Mononuclear cell (primary cell): Measurements from ENCODE around the gene TRAPPC12. TPM values are rescaled to one million over a fixed set of nuclear protein-coding genes. Genes with fewer than 3 reads are reported as not detected.

ENCODE experiments used
- H3K27me3 ChIP-seq: 2 replicates; pipeline ENCODE4 v1.6.0; 2011; ENCODE audit warnings: low read length, control low read depth; ENCODE audit not compliant: insufficient read depth
- H3K4me1 ChIP-seq: 2 replicates; pipeline ENCODE4 v1.5.1; 2011; ENCODE audit warnings: mild to moderate bottlenecking, low read length, control low read depth; ENCODE audit not compliant: insufficient read depth
- H3K4me3 ChIP-seq: 2 replicates; pipeline ENCODE4 v1.5.1; 2011; ENCODE audit warnings: mild to moderate bottlenecking, low read length, moderate library complexity
- H3K9me3 ChIP-seq: 2 replicates; pipeline ENCODE4 v1.5.1; 2011; ENCODE audit warnings: low read depth, mild to moderate bottlenecking, control low read depth, low read length
- total RNA-seq: library from RNA; depleted of rRNA; stranded (reverse); fragments of >200 nt; gene quantifications from one replicate; pipeline ENCODE4 v1.2.3, GENCODE V29; 2012

TRAPPC12 gene
- total RNA-seq, 1 donor, result 18.3 TPM

DNA sequence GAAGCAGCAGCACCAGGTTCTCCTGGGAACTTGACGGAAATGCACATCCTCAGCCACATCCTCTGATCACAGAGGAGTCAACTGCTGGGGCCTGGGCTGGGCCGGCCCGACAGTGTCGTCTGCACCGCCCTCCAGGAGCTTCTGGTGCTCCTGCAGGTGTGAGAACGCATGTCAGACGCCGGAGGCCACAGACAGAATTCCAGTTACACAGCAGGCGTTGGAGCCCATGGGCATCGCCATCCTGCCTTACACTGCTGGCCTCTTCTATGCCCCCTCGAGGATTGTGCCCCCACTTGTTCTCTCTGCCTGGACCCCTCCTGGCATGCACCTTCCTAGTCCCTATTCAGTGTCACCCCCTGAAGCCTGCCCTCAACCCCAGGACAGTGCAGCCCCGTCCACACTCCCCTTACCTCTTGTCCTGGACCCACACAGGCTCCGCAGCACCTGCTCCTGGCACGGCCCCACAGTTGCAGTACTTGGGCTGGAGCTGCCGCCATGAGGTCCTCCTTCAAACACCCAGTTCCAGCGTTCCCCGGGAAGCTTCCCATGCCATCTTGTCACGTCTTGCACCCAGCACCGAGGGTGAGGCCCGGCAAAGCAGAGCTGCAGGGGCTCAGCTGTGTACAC is 102.4 kb downstream of the TRAPPC12 start:
- Histone ChIP-seq H3K4me3 (no peak overlapping the region), H3K9me3 (no peaks in the 10 kb centered on the region), H3K27me3 (no peaks in the 10 kb centered on the region), H3K4me1 (no peaks in the 10 kb centered on the region)

DNA sequence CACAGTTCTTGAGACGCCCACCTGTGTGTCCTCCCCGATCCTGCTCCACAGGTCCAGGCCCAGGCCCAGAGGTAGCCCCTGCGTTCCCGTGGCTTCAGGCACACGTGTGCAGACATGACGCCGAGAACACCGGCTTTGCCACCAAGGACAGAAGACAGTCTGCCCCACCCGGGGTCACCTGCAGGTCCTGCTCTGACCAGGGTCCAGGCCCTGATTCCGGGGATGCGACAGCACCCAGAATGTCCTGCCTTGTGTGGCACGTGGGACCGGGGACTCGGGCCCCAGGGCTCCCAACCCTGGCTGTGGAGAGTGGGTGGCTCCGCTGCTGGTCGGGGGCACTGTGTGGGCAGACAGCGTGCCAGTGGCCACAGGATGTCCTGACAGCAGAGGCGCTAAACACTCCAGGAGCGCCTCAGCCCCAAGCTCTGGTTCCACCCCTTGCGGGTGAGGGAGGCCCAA is 102.9 kb downstream of the TRAPPC12 start:
- H3K9me3 ChIP-seq, result no peaks in the 10 kb centered on the region
- no peaks in the 10 kb centered on the region for H3K27me3 ChIP-seq
- H3K4me3 ChIP-seq, result no peak overlapping the region
- no peaks in the 10 kb centered on the region for H3K4me1 ChIP-seq

DNA sequence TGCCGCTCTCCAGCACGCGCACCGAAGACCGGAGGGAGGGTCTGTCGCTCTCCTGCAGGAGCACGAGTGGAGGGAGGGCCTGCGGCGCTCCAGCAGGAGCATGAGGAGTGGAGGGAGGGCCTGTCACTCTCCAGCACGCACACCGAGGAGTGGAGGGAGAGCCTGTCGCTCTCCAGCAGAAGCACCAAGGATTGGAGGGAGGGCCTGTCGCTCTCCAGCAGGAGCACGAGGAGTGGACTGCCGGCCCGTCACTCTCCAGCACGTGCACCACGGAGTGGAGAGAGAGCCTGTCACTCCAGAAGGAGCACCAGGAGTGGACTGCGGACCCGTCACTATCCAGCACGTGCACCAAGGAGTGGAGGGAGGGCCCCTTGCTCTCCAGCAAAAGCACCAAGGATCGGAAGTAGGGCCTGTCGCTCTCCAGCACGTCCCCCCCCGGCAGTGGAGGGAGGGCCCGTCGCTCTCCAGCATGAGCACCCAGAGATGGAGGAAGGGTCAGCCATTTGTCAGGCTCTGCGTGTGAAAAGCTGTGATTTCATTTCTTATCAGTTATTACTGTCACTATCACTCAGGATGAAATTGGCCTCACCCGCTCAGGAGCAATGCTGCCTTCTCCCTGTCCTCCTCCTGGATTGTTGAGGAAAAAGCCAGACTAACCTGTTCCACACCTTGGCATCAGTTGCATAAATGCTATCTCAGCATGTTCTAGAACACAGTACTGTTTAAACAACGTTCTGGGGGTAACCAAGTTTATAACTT is 103.9 kb downstream of the TRAPPC12 start:
- H3K9me3 ChIP-seq, result no peaks in the 10 kb centered on the region
- no peaks in the 10 kb centered on the region for H3K27me3 ChIP-seq
- no peak overlapping the region for H3K4me3 ChIP-seq
- H3K4me1 ChIP-seq, result no peaks in the 10 kb centered on the region

DNA sequence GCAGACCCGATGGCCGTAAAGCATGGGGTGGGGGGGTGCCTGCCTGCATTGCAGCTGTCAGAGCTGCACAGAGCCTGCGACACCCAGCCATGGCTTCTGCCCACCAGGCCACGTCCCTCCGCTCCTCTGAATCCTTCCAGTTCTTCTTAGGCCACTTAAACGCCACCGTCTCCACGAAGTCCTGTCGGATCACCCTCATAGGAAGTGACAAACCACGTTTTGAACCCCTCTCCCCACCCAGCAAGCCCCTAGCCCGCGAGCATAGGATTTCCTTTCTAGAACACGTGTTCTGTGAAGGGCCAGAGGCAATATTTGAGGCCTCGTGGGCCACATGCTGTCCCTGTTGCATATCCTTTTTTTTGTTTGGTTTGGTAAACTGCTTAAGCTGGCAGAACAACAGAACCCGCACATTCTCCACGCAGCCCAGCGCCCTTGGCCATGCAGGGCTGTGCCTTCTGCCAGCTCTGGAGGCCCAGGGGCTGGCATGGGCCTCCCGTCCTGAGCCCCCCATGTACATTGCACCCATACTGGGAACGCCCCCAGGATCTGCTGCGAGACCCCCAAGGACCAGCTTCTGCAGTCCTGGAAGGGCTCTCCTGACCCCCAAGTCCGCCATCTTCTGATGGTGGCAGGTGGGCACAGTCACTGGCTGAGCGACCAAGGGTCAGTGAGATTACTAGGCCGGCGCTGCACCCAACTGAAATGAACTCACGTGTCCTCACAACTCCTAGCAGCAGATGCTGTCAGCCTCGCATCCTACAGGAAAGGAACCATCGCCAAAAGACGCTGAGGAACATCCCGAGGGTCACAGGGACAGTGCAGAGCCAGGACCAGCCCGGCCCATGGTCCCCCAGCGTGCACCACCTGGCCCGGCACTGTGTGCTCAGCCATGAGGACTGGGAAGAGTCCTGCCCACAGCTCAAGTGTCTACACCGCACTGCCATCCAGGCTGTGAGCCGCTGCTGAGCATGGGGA is 104.8 kb downstream of the TRAPPC12 start:
- H3K4me1 ChIP-seq, result no peaks in the 10 kb centered on the region
- no peaks in the 10 kb centered on the region for H3K9me3 ChIP-seq
- H3K4me3 ChIP-seq, result no peak overlapping the region
- H3K27me3 ChIP-seq, result no peaks in the 10 kb centered on the region

DNA sequence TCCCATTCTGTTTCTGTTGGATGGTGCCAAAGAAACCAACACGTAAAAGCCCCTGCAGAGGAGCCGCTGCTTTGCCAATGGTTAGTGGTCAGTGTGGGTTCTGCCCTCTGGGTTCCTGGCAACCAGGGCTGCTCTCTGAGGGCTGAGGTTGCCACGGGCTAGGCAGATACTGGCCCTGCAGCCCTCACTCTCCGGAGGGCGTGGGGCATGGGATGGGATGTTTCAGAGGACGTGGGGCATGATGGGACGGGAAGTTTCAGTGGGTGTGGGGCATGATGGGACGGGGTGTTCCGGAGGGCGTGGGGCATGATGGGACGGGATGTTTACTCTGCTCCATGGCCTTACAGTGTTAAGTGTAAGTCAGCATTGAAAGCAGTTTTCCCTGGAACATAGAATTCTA is 105.7 kb downstream of the TRAPPC12 start:
- no peaks in the 10 kb centered on the region for H3K4me1 ChIP-seq
- no peak overlapping the region for H3K4me3 ChIP-seq
- no peaks in the 10 kb centered on the region for H3K9me3 ChIP-seq
- H3K27me3 ChIP-seq, result no peaks in the 10 kb centered on the region

DNA sequence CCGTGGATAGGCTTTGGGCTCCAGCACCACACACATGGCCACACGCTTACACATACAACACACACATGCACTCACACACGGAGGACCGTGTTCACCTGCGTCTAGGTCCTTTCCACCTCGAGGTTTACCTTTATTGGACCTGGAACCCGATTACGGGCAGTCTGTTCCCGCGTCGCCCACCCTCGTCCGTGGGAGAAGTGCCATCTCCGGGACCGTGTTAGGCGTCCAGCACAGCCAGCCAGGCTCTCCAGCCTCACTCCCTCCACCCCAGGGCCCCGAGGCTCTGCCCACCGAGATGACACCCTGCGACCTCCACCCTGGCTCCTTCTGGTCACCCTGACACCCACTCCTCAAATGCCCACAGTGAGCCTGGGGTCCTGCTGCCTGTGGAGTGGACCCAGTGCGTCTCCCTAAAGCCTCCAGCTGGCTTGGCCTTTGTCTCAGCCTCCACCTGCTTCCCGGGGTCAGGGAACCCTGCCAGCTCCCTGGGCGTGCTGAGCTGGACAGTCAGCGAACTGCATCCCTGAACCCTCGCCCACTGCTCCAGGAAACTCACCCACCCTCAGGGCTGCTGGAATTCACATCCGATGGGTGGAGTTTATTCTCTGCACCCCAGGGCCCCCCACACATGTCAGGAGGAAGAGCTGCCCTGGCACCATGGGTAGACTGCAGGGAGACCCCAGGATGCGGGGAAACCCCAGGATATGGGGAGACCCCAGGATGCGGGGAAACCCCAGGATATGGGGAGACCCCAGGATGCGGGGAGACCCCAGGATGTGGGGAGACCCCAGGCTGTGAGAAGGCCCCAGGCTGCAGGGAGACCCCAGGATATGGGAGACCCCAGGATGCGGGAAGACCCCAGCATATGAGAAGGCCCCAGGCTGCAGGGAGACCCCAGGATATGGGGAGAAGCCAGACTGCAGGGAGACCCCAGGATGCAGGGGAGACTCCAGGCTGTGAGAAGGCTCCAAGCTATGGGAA is 106.8 kb downstream of the TRAPPC12 start:
- no peaks in the 10 kb centered on the region for H3K27me3 ChIP-seq
- H3K4me3 ChIP-seq, result no peak overlapping the region
- H3K4me1 ChIP-seq, result no peaks in the 10 kb centered on the region
- no peaks in the 10 kb centered on the region for H3K9me3 ChIP-seq

DNA sequence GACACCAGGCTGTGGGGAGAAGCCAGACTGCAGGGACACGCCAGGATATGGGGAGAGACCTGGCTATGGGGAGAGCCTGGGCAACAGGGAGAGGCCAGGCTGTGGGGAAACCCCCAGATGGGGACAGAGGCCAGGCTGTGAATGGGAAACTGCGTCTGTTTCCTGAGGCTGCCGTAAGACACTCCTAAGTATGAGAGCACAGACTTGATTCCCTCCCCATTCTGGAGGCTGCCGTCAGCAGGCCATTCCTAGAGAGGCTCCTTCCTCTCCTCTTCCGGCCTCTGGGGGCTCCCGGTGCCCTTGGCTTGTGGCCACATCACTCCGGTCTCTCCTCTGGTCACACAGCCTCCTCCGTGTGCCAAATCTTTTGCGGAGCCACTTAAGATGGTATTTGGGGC is 107.5 kb downstream of the TRAPPC12 start:
- no peaks in the 10 kb centered on the region for H3K9me3 ChIP-seq
- H3K4me1 ChIP-seq, result no peaks in the 10 kb centered on the region
- H3K4me3 ChIP-seq, result no peak overlapping the region
- no peaks in the 10 kb centered on the region for H3K27me3 ChIP-seq

DNA sequence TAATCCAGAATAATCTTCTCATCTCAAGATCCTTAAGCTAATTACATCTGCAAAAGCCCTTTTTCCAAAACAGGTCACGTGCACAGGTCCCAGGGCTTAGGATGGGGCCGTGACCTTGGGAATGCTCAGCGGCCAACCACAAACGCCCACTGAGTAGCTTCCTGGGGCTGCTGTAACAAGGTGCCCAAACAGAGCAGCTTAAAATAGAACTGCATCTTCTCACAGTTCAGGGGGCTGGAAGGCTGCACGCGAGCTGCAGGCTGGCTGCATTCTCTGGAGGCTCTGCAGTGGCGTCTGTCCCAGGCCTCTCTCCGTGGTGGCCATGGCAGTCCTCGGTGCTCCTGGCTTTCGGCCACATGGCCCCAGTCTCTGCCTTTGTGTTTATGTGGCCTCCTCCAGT is 107.9 kb downstream of the TRAPPC12 start:
- Histone ChIP-seq H3K9me3 (no peaks in the 10 kb centered on the region), H3K27me3 (no peaks in the 10 kb centered on the region), H3K4me1 (no peaks in the 10 kb centered on the region), H3K4me3 (no peak overlapping the region)

DNA sequence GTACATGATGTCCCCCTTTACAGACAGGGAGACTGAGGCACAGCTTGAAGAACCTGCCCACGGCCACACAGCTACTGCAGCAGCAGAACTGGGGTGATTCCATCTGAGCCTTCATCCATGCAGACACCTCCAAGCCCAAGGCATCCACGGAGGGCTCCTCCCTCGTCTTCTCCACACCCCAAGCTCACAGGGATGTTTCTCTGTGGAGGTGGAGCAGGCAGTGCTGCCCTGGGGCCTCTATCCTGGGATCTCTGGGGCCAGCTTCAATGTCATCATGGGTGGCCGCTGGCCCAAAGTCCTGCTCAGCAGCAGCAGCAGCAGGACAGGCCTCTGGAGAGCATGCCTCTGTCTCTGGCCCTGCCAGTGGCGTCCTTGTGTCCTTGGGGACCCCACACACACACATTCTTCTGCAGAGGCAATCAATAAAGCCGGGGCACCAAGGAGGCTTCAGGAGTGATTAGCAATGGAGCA is 108.6 kb downstream of the TRAPPC12 start:
- H3K27me3 ChIP-seq, result no peaks in the 10 kb centered on the region
- H3K4me3 ChIP-seq, result no peak overlapping the region
- no peaks in the 10 kb centered on the region for H3K9me3 ChIP-seq
- H3K4me1 ChIP-seq, result no peaks in the 10 kb centered on the region

DNA sequence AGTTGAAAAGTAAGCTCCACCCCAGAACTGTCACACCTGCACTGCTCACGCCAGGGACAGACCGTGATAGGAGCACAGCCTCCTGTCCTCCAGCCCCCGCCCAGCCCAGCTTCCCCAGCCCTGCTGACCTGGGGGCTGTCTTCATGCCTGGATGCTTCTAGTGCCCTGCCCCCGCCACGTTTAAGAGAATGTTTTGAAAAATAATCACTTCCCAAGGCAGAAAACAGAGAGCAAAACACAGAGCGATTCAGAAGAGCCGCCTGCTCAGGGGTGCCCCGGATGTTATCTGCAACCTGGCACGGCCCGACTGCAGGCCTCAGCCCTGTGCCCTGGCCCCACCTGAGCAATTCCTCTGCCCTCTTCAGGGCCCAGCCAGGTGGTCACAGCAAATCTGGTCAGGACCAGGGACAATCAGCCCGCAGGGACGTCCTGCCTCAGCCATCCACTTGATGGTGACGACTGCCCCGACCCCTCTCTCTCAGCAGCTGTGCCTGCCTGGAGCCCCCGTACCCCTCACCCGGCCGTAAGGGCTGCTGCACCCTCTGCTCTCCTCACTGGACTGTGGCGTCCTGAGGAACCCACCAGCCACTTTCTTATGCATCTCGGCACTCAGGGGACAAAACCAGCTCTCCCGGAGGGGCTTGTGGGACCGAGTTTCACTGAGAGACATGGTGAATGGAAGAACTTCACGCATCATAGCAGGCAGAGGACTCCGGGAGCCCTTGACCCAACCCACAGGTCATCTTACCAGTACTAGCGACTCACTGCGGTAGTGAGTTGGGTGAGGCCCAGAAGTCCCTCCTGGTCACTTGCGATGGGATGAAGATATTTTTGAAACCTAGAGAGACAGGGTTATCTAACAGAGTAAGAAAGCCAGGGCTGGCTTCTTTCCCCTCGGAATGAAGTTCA is 109.6 kb downstream of the TRAPPC12 start:
- Histone ChIP-seq H3K27me3 (no peaks in the 10 kb centered on the region), H3K4me1 (no peaks in the 10 kb centered on the region), H3K4me3 (no peak overlapping the region), H3K9me3 (no peaks in the 10 kb centered on the region)

DNA sequence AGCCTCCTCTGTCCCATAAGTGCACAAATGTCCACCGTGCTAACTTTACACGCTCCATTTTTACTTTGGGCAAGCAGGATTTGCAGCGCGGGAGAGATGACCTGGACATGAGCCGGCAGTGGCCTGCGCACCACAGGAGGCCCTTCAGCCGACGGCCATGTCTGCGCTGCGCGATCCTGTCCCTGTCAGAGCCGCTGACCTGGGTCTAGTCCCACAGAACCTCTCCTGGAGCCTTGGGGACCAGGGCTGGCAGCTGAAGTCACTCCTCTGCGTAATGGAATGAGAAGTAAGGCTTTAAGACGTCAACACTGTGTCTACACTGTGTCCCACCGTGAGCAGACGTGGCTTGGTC is 110.2 kb downstream of the TRAPPC12 start:
- no peak overlapping the region for H3K4me3 ChIP-seq
- H3K4me1 ChIP-seq, result no peaks in the 10 kb centered on the region
- no peaks in the 10 kb centered on the region for H3K27me3 ChIP-seq
- H3K9me3 ChIP-seq, result no peaks in the 10 kb centered on the region

DNA sequence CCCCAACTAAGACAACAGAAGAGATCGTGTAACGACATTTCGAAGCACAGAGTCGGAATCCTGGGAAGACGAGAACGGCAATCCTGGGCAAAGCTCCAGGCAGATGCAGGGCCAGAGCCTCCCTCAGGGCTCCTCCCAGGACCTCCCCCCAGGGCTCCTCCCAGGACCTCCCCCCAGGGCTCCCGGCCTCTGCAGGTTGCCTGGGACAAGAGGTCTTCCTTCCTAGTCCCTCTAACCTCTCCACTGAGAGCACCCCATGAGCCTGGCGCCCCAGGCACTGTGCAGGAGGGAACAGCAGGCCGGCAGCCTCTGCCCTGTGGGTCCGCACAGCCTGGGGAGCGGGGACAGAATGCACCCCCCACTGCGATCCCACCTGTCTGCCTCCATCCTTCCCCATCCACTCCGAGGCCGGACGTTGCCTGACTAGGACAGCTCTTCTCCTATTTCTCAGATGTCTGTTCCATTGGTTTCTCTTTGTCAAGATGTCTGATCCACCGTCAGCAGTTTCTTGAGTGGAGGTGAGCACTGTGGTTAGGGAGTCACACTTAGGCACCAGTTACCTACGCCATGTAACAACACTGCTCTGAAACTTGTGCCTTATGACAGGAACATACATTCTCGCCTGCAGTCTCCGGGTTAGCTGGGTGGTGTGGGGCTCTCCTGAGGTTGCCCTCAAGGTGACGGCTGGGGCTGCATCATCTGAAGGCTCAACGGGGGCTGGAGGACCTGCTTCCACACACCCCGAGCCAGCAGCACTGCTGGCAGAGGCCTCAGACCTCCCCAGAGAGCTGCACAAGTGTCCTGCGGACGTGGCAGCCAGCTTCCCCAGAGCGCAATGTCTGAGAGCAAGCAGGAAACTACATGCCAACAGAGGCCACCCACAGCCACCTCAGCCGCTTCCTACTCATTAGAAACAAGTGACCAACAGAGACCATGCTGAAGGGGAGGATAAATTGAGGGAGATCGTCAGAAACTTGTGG is 111.0 kb downstream of the TRAPPC12 start:
- Histone ChIP-seq H3K4me1 (no peaks in the 10 kb centered on the region), H3K4me3 (no peak overlapping the region), H3K9me3 (no peaks in the 10 kb centered on the region), H3K27me3 (no peaks in the 10 kb centered on the region)
